HG02759 (cell line): ENCODE data around the gene NCAM2.

Source experiments
- ATAC-seq: cut with Tn5 transposase; IDR thresholded peaks from one replicate; pipeline ENCODE4 v1.9.1; 2021; ENCODE audit warnings: mild to moderate bottlenecking, moderate library complexity; ENCODE audit not compliant: unreplicated experiment

Gene NCAM2

DNA sequence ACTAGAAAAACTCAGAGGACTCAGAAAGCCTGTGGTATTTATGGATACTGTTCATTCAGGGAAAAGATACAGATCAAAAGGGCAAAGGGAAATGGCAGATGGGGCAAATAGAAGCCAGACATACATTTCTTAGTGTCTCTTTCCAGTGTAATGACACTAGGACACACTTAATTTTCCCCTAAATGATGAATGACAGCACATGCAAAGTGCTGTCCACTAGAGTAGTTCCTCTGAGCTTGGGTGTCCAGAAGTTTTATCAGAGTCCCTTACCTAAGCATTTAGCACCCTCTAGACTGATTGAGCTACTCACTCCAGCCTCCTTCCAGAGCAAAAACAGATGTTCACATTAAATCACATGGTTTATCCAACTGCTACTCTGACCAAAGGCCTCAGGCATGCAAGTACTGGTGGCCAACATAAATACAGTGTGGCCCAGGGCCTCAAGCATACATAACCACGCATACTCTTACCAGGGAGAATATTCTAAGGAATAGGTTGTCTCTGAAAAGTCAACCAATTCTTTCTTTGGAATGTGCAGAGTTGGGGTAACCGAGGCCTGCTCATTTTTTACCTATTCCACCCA, 166.9 kb downstream of the NCAM2 start:
- ATAC-seq: no peak

DNA sequence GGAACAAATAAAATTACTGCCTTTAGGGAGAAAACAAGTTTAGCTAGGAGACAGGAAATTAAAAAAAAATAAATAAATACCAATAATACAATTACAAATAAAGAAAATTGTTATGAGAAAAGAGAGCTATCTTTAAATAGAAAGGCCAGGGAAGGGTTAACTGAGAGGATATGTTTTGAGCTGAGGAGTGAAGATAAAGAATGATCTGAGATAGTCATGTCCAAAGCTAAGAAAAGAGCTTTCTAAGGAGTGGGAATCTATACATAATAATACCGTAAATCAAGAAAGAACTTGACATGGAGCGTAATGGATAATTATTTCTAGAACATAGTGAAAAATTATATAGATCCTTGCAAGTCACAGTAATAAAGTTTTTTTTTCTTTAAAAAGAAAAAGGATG, 176.5 kb downstream of the NCAM2 start:
- no peak for ATAC-seq

DNA sequence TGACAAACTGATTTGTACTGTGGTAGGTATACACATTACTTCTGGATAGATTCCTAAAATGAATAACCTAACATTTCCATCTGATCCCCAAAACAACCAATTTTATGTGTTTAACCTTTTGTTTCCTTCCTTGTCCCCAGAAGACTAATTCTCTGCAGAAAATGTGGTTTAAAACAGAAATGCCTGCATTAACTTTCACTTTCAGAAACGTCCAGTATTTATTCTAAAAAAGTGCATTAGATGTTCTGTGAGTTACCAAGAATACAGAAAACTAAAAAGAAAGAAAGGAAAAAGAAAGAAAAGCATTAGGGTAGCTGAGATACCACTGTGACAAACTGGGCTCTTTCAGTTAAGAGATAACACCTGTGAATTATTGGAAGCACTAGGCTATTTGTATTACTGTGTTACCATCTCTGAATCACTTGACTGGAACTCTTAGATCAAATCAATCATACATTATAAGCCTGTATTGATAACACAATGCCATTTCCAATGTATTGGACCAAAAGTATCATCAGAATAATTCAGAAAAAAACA, 177.7 kb downstream of the NCAM2 start:
- no peak for ATAC-seq

DNA sequence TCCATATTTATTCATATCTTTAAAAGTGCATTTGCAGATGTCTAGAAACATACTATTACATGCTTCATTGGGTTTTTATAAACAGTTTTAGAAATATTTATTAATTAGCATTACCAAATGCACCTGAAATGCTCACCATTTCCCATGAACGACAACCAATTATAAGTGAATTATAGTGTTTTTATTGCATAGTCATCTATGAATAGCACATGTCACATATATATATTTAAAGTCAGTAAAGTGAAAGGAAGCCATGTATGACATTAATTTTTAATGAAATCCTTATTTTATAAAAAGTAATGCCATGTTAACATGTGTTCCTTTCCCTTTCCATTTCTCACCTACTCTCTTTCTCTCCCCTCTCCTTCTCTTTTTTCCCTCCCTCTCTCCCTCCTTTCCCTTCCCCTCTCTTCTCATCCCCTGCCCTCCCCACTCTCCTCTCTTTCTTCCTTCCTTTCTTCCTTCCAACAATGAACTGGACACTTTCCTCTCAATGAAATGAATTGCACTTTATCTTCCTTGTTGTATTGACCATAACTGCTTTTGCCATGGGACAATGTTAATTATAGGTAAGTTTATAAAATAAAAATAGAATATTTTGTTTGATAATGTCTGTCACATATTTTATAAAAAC, 179.3 kb downstream of the NCAM2 start:
- ATAC-seq: no peak

DNA sequence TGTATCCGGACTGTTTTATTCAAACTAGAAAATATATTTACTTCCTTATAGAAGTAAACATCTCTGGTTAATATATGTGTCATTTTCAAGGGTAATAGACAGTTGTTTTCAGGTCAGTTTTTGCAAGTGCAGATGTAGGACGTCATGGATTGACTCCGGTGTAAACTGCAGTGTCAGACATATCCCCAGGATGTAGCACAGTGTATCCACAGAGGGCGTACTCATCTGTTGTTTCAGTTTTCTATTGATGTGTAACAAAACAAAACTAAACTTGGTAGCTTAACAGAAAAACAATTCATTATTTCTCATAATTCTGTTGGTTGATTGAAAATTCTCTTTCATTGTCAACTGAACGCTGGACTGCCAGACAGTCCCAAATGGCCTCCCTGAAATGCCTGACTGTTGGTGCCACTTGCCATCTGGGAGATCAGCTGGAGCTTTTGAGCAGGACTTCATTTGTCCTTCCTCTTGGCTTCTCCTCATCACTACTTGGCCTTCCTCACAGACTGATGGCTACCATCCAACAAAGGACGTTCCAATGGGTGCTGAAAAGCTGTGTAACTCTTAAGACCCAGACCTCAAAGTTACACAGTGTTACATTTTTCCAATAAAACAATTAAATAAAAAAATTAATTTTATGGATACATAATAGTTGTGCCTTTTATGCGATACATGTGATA, 181.6 kb downstream of the NCAM2 start:
- ATAC-seq: no peak

DNA sequence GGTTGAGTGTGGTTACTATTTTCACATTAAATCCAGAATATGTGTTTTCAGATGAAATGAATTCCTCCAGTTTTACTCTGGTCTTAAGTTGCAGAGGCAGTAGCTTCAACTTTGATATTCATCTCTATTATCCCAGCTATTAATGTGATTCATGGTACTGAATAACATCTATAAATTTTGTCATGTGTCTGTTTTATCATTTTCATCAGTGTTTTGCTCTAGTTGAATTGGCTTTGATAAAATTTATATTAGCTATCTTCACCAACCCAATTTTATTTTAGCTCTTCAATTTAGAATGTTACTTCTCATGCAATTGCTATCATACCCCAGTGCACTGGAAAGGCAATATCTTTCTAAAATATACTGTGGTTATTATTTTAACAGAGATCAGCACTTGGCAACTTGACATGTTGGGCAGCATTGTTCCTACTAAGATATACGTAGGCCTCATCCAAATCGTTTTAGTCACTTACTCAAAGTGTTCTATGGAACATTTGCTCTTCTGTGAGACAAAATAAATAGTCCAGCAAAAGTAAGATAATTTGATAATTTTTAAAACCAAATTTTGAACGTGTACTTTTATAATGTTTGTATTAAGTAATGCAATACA, 184.3 kb downstream of the NCAM2 start:
- no peak for ATAC-seq

DNA sequence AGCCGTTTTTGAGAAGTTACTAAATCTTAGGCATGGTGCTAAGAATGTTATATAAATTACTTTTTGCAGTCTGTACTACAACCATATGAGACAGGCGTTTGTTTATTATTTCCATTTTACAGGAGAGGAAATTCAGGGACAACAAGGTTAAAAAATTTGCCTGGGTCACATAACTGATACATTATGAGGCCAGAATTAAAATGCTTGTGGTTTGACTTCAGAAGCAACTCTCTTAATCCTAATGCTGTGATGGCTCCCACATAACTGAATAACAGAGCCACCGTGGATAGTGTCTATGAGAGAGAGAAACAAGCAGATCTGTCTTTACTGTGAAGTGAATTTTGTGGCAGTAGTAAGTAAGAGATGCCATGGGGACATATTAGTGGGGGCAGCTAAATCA, 184.9 kb downstream of the NCAM2 start:
- ATAC-seq: no peak

DNA sequence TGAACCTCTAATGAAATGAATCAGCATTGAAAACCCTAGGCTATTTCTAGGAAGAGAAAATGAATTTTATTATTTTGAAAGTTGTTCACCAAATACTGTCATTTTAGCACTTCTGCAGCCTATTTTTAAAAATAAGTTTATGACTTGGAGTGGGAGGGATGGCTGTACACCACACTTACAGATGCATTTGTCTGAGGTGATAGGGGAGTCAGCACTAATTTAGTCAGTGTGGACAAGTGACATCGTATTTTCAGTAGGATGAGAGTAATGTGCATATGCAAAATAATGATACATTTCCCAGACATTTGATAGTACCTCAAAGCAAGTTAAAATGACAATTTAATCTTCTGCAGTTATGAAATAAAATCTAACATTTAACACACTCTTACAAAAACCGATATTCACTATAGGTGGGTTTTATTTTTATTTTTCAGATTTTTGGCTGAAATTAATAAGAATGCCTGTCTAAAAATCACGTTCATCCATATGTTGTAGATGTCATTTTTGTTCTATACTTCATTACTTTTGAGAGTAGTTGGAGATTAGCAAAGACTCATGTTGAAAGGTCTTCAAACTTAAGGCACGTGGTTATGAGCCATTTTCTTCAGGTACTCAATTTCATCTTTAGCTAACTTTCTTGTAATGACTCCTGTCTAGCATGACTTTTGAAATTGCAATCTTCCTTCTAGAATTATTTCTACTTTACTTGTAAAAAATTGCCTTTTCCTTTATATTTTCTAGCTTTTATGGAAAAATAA, 186.7 kb downstream of the NCAM2 start:
- no peak for ATAC-seq

DNA sequence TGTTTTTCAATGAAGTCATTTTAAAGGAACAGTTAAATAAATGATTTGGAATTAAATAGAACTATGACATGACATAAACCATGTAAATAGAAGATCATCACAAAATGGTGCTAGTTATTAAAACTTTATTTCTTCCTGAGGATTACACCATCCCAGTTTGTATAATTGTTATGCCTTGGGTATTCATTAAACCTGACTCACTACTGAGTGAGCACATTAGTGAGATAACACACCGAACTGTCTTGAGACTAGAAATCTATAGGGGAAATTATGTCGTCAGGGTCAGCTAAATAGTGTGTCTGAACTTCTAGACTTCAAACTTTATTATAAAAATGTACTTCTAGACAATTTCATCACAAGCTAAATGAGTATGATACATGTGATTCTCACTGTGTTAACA, 189.4 kb downstream of the NCAM2 start:
- ATAC-seq: no peak

DNA sequence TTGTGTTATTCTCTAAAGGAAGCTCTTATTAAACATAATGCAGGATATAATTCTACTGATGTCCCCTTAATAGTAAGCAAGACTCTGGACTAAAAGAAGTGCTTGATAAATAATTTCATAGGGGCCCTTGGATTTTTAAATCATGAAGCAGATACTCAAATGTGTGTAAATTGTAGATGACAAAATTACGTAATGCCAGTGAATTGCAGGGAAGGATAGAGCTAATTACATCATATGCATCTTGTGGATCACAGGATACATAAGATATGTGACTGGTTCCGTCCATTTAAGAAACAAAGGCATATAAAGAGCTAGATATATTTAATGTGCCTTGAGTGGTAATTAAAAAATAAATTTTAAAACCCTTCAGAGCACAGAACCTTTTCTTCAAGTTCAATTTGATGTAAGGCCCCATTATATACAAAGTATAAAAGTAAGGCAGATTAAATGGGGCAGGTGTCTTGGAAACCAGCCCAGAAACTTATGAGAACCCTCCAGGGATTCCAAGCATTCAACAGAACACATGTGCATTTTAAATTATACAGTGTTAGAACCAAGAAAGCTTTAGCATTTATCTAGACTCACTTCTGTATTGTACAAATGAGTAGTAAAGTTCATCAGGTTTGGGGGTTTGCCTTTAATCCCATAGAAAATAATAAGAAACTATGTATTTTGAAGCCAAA, 190.4 kb downstream of the NCAM2 start:
- no peak for ATAC-seq

DNA sequence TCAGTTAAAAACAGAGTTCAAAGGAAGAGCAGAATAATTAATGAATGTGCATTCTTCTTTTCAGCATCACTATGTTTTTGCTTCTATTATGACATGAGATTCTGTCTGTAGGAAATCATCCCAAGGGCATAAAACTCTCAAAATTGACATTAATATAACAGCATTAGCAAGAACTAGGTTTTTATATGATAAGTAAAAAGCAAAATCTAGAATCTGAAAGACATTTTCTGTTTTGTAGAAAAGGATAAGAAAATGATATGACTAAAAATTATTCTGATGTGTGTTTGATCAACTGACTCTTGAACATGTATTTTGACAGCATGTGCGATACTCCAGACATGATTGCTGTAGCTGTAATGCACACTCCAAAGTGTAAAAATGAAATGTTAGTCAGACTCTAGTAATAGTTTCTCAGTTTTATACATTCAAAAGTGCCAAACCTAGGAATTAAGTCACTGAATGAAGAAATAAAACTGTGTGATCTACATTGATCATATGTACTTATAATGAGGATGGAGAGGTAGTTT, 197.3 kb downstream of the NCAM2 start:
- no peak for ATAC-seq

DNA sequence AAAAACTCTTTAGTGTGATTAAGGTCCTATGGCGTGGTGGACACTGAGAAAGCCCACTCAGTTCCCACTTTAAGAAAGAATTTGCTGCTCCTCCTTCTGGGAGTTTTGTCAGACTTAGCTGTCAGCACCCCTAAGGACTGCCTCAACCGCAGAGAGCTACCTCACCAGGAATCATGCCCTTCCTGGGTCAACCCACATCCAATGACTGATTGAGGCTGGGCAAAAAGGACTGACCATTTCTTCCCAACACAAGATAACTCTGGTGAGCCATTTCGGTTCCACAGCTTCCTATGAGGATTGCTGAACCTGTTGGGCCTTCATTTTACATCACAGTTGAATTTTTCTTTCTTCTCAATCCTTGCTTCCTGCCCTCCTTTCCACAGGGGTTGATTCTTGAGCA, 197.9 kb downstream of the NCAM2 start:
- ATAC-seq: no peak

DNA sequence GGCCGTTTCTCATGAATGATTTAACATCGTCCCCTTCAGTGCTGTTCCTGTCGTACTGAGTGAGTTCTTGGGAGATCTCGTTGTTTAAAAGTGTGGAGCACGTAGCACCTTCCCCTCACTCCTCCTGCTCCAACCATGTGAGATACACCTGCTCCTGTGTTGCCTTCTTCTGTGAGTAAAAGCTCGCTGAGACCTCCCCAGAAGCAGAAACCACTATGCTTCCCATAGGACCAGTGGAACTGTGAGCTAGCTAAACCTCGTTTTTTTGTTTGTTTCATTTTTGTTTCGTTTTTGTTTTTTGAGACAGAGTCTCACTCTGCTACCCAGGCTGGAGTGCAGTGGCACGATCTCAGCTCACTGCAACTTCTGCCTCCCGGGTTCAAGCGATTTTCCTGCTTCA, 198.6 kb downstream of the NCAM2 start:
- ATAC-seq: no peak

DNA sequence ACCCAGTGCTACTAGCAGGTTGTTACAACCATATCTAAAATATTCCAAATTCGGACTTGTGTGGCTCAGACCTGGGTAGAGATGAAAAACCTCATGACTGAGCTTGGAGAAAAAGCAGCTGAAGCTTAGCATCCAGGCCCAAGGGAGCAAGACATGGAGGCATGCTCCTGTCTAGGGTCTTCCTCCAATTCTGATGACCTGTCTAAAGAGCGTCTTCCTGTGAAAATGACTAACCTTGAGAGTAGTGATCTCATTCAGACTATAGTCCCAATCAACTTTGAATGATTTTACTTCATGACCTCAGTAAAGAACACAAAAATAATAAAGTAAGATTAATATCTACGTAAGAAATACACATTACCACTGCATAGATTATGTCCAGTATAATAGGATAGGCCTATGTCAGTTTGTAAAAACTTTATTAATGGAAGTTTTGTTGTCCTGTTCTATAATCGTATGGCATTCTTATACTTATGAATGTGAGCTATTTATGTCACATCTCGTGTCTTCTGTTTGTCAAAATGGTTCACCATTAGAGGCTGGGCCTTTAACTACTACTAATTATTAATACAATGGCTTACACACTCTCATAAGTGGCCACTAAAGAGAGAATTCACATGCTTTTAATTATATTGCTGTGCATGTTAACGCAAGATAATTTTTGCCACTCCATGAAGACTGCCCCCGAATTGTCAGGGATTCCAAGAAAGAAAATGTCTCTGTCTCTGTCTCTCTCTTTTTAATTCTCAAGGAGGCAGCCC, 201.3 kb downstream of the NCAM2 start:
- ATAC-seq: no peak

DNA sequence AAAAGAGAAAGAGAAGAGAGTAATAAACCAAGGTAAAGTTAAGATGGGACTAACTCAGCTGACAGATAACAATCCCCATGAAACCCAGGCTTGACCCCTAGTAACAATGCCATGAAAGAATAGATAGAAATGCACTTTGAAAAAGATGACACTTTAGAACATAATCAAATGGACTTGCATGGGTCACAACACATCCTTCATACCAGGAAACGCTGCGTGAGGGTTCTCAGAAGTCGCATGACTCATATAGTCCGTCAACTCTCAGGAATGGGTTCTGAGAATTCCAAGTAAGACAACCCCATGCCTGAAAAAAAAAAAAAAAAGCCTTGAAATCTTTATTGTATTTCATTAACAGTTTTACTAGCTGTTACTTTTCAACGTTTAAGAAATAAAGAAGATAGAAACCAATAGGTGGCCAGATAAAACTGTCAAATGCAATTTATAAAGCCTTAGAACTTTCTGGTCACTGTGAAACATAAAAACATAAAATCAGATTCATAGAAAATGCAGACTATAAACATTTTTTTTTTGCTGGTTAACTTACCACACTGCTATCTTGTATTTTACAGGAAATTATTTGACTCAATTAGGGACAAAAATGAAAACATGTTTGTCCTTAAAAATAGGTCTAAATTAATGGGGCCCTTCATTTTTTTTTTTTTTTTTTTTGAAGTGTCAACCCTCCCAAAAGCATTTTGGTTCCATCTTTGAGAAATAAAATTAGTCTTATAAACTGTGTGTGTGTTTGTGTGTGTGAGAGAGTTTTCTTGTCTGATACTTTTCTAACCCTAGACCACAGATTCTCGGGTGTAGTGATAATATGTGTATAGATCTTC, 202.1 kb downstream of the NCAM2 start:
- ATAC-seq: no peak

DNA sequence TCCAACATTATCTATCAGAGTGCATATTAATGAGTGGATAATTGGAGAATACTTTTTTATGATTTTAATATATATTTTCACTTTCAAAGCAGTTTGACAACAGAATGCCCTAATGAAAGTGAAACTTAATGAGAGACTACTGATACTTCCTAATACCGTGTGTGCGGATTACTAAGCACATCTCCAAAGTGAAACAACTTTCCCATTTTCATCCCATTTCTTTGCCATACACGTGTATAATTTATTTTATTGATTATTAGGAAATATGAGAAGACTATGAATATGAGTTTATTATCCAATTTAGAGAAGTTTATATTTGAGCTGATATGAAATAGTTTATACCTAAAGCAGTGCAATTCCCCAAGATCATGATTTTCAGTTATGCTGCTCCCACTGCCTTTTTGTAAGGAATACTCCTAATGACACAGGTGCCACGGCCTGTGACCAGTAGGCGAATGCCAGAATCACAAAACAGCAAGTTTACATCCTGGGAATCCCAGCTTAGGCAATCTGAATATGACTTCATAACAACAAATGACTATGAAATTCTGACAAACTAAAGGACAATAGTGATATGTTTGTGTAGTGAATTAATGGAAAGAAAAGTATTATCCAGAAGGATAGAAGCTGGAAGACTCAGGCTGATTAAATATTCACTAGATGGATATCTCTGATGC, 202.9 kb downstream of the NCAM2 start:
- ATAC-seq: no peak

DNA sequence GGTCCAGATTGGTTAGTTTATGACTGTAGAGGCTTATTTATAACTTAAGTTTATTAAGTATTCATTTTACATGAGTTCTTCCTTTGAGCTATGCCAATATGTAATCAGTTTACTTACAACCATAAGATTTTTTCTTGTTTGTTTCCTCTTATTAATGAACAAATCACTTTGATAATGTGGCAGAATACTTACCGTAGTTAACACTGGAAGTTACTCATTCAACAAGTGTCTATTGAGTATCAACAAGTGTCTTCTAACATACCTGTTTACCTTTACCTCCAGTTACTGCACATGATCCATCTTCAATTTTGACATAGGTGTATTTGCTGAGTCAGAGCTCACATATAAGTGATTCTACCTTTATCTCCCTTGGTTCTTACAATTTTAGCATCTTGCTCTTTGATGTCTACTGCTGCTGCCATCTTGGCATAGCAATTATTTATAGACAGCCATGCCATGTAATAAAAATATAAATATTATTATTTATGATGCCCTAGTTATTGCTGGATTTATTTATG, 205.7 kb downstream of the NCAM2 start:
- ATAC-seq: no peak
